ENCODE measurements around the gene DCLK2. TPM values are rescaled to one million over a fixed set of nuclear protein-coding genes. Genes with fewer than 3 reads are reported as not detected.

Gene DCLK2
- total and polyA plus RNA-seq, 2 of the 4 experiments (the other 2 are of a cell fraction), result 11.3 to 15.5 TPM

- no peak overlapping the region for H4K5ac ChIP-seq (ENCODE audit: low read depth, low read length)
- no peak overlapping the region for H4K91ac ChIP-seq (ENCODE audit: insufficient read depth, low read depth, low read length)
- ATAC-seq (ENCODE audit: low read depth) (no peak), DNase-seq (no peak)
- no peak for TF ChIP-seq RFX5 (IDR thresholded peaks at IDR 0.05; ENCODE audit: low read depth, low read length)
- no peak for TF ChIP-seq POLR2A (IDR thresholded peaks at IDR 0.05; ENCODE audit: low read depth, low read length)
- no peak for TF ChIP-seq CEBPB (IDR thresholded peaks at IDR 0.05; ENCODE audit: low read depth, low read length)
- TF ChIP-seq CTCF (conservative IDR thresholded peaks at IDR 0.05; ENCODE audit: low read depth, low read length), result no peak
- no peak for TF ChIP-seq CHD1 (IDR thresholded peaks at IDR 0.05; ENCODE audit: low read depth, low read length)
- no peak for TF ChIP-seq BHLHE40 (IDR thresholded peaks at IDR 0.05; ENCODE audit: low read depth, low read length)
- in situ Hi-C loops (cut with MboI; ENCODE audit: low sequenced_read_pairs), result no loop called here
- H4K20me1 ChIP-seq (ENCODE audit: insufficient read depth, low read length), result no peaks in the 10 kb centered on the region
- intact Hi-C loops (cut with micrococcal nuclease), result no loop called here
- no peak overlapping the region for H2BK120ac ChIP-seq (ENCODE audit: low read depth, low read length)
- H2AK9ac ChIP-seq (replicated peaks; ENCODE audit: low read depth, low read length, poor library complexity), result no peak overlapping the region
- no peak overlapping the region for H3K18ac ChIP-seq (ENCODE audit: low read depth, low read length)
- no peak overlapping the region for H2BK15ac ChIP-seq (ENCODE audit: low read depth, low read length)
- CTCF ChIA-PET, result no interaction called here
- dilution Hi-C loops (cut with HindIII; ENCODE audit: low sequenced_read_pairs, unreplicated experiment), result no loop called here
- no peak overlapping the region for H2BK20ac ChIP-seq (ENCODE audit: low read depth, low read length)
- H3K9me3 ChIP-seq (ENCODE audit: control insufficient read depth, insufficient read depth, low read length), result no peaks in the 10 kb centered on the region
- no peaks in the 10 kb centered on the region for H3K4me1 ChIP-seq (ENCODE audit: control insufficient read depth, insufficient read depth, low read length)
- H3K4me2 ChIP-seq (ENCODE audit: low read depth, low read length), result no peak overlapping the region
- H2AFZ ChIP-seq (replicated peaks; ENCODE audit: low read length, poor library complexity), result no peak overlapping the region
- H2AK5ac ChIP-seq (ENCODE audit: low read depth, low read length), result no peak overlapping the region
- H2BK5ac ChIP-seq (ENCODE audit: low read depth, low read length, poor library complexity, severe bottlenecking), result no peak overlapping the region
- H3K36me3 ChIP-seq (ENCODE audit: control insufficient read depth, insufficient read depth, low read length), result no peaks in the 10 kb centered on the region
- H3K56ac ChIP-seq (ENCODE audit: extremely low read depth, insufficient read depth, low read length), result no peak overlapping the region
- H3K27ac ChIP-seq (ENCODE audit: insufficient read depth, low read length), result no peak overlapping the region
- BruUV-seq (replicated peaks), result no TSS peak
- no peaks in the 10 kb centered on the region for H3K9me1 ChIP-seq (ENCODE audit: insufficient read depth, low read length)
- H3K4me3 ChIP-seq (ENCODE audit: insufficient read depth, low read depth, low read length), result no peak overlapping the region
- H3K27me3 ChIP-seq (ENCODE audit: control insufficient read depth, insufficient read depth, low read length), result no peaks in the 10 kb centered on the region
- no peak overlapping the region for H3K9ac ChIP-seq (ENCODE audit: low read depth, low read length)
- peaks cover 7 to 9% of the 10 kb centered on the region in 2 experiments; a peak in 3 of 4 replicates for H3K79me1 ChIP-seq (ENCODE audit: low read depth in 1 of 2, low read length in 2 of 2)
- H3K23ac ChIP-seq (ENCODE audit: low read depth, low read length), result no peak overlapping the region
- no peak overlapping the region for H3K4ac ChIP-seq (ENCODE audit: low read depth, low read length)
- no peak overlapping the region for H4K8ac ChIP-seq (ENCODE audit: low read depth in 2 of 2, low read length in 2 of 2)
- POLR2A ChIA-PET (ENCODE audit: unreplicated experiment), result no interaction called here
- H3K14ac ChIP-seq (replicated peaks; ENCODE audit: low read depth, low read length), result 0 out of 2 replicates have a peak overlapping the region, but pooled peaks have one; percentile 29
- no CpG with 5 or more reads among the region's 1 CpG for WGBS, 2 experiments (ENCODE audit: extremely low coverage in 2 of 2, insufficient read length in 1 of 2)
Measured at GRCh38 chr4:150205016-150205415, 126.8 kb downstream of the DCLK2 start.

Data from IMR-90 (cell line).